Activated T-cell treated with anti-CD3 and anti-CD28 coated beads, Interleukin-2, amount 50 U/mL, for 72 hours (primary cell): Measurements from ENCODE around the gene RNF144A. TPM values are rescaled to one million over a fixed set of nuclear protein-coding genes. Genes with fewer than 3 reads are reported as not detected.

Experiments
- ATAC-seq, 2 donors: fragments of 150-1000 bp; cut with Tn5 transposase; replicated peaks in 1 of 2; 2 replicates each; pipeline ENCODE4 v1.10.0; 2021; ENCODE audit warnings: moderate library complexity in 2 of 2, mild to moderate bottlenecking in 1 of 2
- DNase-seq, 2 donors: peaks; one replicate each; pipeline ENCODE4 v3.0.0; 2021 to 2022; ENCODE audit warnings: mixed read lengths in 1 of 2
- H3K27ac Mint-ChIP-seq: one replicate; pipeline ENCODE4 v1.8.0; 2022; ENCODE audit warnings: mild to moderate bottlenecking, moderate library complexity, mixed read lengths
- H3K27me3 Mint-ChIP-seq: one replicate; pipeline ENCODE4 v1.8.0; 2022; ENCODE audit warnings: low read depth, mixed read lengths
- H3K36me3 Mint-ChIP-seq, 2 donors: one replicate each; pipeline ENCODE4 v1.8.0; 2022; ENCODE audit warnings: mixed read lengths in 2 of 2, mild to moderate bottlenecking in 1 of 2; ENCODE audit not compliant: insufficient read depth in 2 of 2
- H3K4me1 Mint-ChIP-seq: one replicate; pipeline ENCODE4 v1.8.0; 2022; ENCODE audit warnings: low read depth, mixed read lengths
- H3K4me3 Mint-ChIP-seq, 2 donors: one replicate each; pipeline ENCODE4 v1.8.0; 2022; ENCODE audit warnings: mild to moderate bottlenecking in 2 of 2, mixed read lengths in 2 of 2, moderate library complexity in 2 of 2
- H3K9me3 Mint-ChIP-seq, 2 donors: one replicate each; pipeline ENCODE4 v1.8.0; 2022; ENCODE audit warnings: mixed read lengths in 2 of 2
- total RNA-seq, 2 donors: library from RNA; stranded (reverse); gene quantifications; one replicate each; pipeline ENCODE4 v1.2.3, GENCODE V29; 2022

RNF144A gene
- total RNA-seq, 2 donors from 2014 or later = 52.1 to 73.9 TPM

GRCh38 chr2:6977786-6978185 is 60.6 kb downstream of the RNF144A start:
- Mint-ChIP-seq H3K27me3 (no peaks in the 10 kb centered on the region), H3K9me3 (peaks cover 0 to 5% of the 10 kb centered on the region in 2 donors), H3K36me3 (peaks cover 7 to 37% of the 10 kb centered on the region in 2 donors), H3K4me3 (no peak overlapping the region), H3K4me1 (no peaks in the 10 kb centered on the region), H3K27ac (no peak overlapping the region)
- no peak for DNase-seq
- no peak for ATAC-seq

GRCh38 chr2:6978991-6979390 is 61.8 kb downstream of the RNF144A start:
- Mint-ChIP-seq H3K4me3 (no peak overlapping the region), H3K4me1 (no peaks in the 10 kb centered on the region), H3K36me3 (peaks cover 7 to 32% of the 10 kb centered on the region in 2 donors), H3K27me3 (no peaks in the 10 kb centered on the region), H3K9me3 (peaks cover 0 to 5% of the 10 kb centered on the region in 2 donors), H3K27ac (no peak overlapping the region)
- DNase-seq = no peak
- ATAC-seq = no peak

- ATAC-seq (no peak), DNase-seq (no peak)
- Mint-ChIP-seq H3K9me3 (peaks cover 0 to 5% of the 10 kb centered on the region in 2 donors), H3K36me3 (peaks cover 7 to 34% of the 10 kb centered on the region in 2 donors), H3K4me1 (peaks cover 10% of the 10 kb centered on the region), H3K4me3 (no peak overlapping the region), H3K27me3 (no peaks in the 10 kb centered on the region), H3K27ac (no peak overlapping the region)
Observed at GRCh38 chr2:6982449-6982848, 65.2 kb downstream of the RNF144A start.

DNA sequence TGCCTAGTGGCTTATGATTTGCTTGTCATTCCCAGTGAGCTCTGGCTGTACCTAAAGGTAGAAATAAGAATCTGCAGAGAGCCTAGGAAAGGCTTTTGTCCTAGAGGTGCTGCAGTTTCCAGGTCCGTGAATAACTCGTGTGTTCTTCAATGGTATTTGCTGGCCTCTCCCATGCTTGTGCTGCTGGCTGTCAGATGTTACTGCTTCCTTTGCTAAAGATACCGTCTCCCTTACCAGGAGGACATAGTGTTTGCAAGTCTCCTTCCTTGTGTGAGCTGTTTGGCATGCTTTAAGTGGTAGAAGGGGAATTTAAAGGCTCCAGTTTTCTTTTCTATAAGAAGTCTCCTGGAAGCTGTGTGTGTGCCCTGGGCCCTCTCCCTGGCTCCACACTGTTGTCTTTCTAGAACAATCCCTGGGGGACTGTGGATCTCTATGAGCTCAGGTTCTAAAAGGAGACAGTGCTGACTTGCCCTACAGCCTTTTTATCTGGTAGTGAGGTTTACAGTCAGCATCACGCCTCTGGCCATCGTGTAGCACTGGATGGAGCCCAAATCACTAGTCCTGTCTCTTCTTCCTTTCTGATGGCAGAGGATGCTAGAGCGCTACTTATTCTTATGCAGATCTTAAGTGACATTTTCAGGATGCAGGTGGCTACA is 65.8 kb downstream of the RNF144A start:
- Mint-ChIP-seq H3K36me3 (peaks cover 7 to 33% of the 10 kb centered on the region in 2 donors), H3K27ac (no peak overlapping the region), H3K4me3 (no peak overlapping the region), H3K27me3 (no peaks in the 10 kb centered on the region), H3K4me1 (peaks cover 13% of the 10 kb centered on the region), H3K9me3 (peaks cover 0 to 5% of the 10 kb centered on the region in 2 donors)
- ATAC-seq (no peak), DNase-seq (no peak)

DNA sequence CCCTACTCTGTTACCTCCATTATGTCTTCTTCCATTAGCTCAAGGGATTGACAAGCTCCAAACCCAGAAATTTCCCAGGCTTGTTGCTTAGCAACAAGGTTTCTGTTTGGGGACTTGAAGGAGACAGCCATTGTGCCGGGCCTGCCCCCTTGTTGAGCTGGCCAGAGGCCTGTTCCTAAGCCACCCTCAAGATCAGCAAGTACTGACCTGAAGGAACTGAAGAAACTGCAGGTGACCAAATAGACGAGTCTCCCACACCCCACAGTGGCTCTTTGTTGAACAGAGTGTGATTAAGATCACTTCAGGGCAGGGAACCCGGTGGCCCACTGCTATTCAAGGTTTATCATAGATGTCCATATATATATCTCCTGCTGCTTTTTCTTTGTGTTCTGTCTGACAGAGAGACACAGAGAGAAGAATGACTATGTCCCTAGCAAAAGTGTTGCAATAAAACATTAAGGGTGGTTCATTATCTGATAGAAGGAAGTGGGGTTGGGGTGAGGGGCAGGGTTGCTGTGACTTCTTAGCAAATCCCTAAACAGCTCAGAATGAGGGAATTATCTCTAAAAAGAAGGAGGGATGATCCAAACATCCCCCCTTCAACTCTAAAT is 69.2 kb downstream of the RNF144A start:
- H3K27me3 Mint-ChIP-seq = no peaks in the 10 kb centered on the region
- no peak for ATAC-seq
- H3K36me3 Mint-ChIP-seq = peaks cover 10 to 31% of the 10 kb centered on the region in 2 donors
- peaks cover 5 to 8% of the 10 kb centered on the region in 2 donors for H3K9me3 Mint-ChIP-seq
- no peak overlapping the region for H3K4me3 Mint-ChIP-seq
- no peak for DNase-seq
- H3K4me1 Mint-ChIP-seq = peaks cover 13% of the 10 kb centered on the region
- H3K27ac Mint-ChIP-seq = no peak overlapping the region

- Mint-ChIP-seq H3K4me3 (no peak overlapping the region), H3K27ac (no peak overlapping the region), H3K36me3 (peaks cover 8 to 28% of the 10 kb centered on the region in 2 donors), H3K27me3 (no peaks in the 10 kb centered on the region), H3K9me3 (peaks cover 5 to 6% of the 10 kb centered on the region in 2 donors), H3K4me1 (peaks cover 13% of the 10 kb centered on the region)
- no peak for DNase-seq
- no peak for ATAC-seq
Observed at GRCh38 chr2:6986912-6987361, 69.7 kb downstream of the RNF144A start.

GRCh38 chr2:6990871-6991270 is 73.7 kb downstream of the RNF144A start:
- Mint-ChIP-seq H3K9me3 (peaks cover 5 to 6% of the 10 kb centered on the region in 2 donors), H3K36me3 (peaks cover 8 to 28% of the 10 kb centered on the region in 2 donors), H3K27me3 (no peaks in the 10 kb centered on the region), H3K4me1 (peaks cover 4% of the 10 kb centered on the region), H3K27ac (no peak overlapping the region), H3K4me3 (no peak overlapping the region)
- DNase-seq (no peak), ATAC-seq (no peak)

DNA sequence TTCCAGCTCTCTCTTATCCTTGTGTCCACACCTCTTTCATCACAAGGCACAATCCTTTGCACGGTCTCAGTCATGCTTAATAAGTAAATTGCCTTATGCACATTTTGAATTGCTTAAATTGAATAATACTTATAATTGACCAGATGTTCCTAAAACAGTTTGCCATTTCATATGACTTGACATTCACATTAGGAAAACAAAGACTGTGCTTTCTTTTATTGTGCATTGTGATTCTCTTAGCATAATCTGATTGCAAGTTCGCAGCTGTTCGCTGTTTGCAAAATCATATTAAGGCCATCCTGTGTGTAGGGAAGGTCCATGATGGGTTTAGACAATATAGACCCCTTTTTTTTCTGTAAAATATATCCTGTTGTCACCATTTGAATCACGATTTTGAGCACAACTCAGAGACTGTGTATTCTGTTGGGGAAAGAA is 75.6 kb downstream of the RNF144A start:
- no peak overlapping the region for H3K27ac Mint-ChIP-seq
- no peaks in the 10 kb centered on the region for H3K4me1 Mint-ChIP-seq
- H3K36me3 Mint-ChIP-seq = peaks cover 8 to 28% of the 10 kb centered on the region in 2 donors
- H3K27me3 Mint-ChIP-seq = no peaks in the 10 kb centered on the region
- ATAC-seq = no peak
- DNase-seq = no peak
- H3K9me3 Mint-ChIP-seq = peaks cover 5 to 6% of the 10 kb centered on the region in 2 donors
- H3K4me3 Mint-ChIP-seq = no peak overlapping the region

DNA sequence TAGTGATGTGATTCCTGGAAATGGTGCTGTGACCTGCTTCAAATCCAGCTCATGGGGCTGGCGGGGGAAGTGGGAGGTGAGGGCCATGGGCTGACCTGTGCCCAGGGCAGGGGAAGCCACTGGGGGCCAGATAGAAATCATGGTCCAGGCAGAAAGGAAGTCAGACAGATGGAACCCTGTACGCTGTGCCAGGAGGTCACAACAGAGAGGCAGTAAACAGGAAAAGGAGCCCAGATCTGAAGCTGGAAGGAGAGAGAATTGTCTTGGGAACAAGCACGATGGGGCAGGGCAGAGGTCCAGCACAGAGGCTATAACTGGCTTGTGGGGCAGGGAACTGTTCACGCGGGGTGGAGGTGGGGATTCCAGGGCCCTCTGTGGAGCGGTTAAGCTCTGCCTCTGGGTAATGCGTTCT is 76.0 kb downstream of the RNF144A start:
- Mint-ChIP-seq H3K4me1 (no peaks in the 10 kb centered on the region), H3K9me3 (peaks cover 5 to 6% of the 10 kb centered on the region in 2 donors), H3K27me3 (no peaks in the 10 kb centered on the region), H3K27ac (no peak overlapping the region), H3K36me3 (peaks cover 8 to 28% of the 10 kb centered on the region in 2 donors), H3K4me3 (no peak overlapping the region)
- ATAC-seq (no peak), DNase-seq (no peak)

DNA sequence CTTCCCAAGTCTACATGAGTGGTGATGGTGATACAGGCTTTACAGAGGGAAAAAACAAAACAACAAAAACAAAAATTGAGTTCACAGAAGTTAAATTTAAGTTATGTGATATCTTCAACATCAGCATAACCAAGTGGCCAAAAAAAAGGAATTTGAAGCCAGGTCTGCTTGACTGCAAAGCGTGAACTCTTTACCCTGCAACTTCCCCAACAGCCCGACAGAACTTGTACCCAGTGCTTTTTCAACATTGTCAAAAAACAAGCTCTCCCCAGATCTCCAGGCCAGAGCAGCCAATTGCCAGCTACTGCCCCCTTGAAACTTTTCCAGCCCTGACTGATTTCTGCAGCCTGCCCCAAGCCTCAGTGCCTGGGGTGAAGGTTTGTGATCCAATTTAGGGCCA is 76.7 kb downstream of the RNF144A start:
- ATAC-seq = no peak
- no peak overlapping the region for H3K4me3 Mint-ChIP-seq
- no peaks in the 10 kb centered on the region for H3K4me1 Mint-ChIP-seq
- H3K27me3 Mint-ChIP-seq = no peaks in the 10 kb centered on the region
- H3K9me3 Mint-ChIP-seq = peaks cover 5 to 6% of the 10 kb centered on the region in 2 donors
- H3K27ac Mint-ChIP-seq = no peak overlapping the region
- peaks cover 6 to 26% of the 10 kb centered on the region in 2 donors for H3K36me3 Mint-ChIP-seq
- no peak for DNase-seq

GRCh38 chr2:6994536-6995128 is 77.4 kb downstream of the RNF144A start:
- Mint-ChIP-seq H3K27me3 (no peaks in the 10 kb centered on the region), H3K4me3 (no peak overlapping the region), H3K36me3 (peaks cover 5 to 19% of the 10 kb centered on the region in 2 donors), H3K9me3 (peaks cover 4 to 5% of the 10 kb centered on the region in 2 donors), H3K4me1 (no peaks in the 10 kb centered on the region), H3K27ac (no peak overlapping the region)
- no peak for ATAC-seq
- no peak for DNase-seq

- Mint-ChIP-seq H3K27ac (no peak overlapping the region), H3K9me3 (peaks cover 4% of the 10 kb centered on the region in 2 donors), H3K27me3 (no peaks in the 10 kb centered on the region), H3K36me3 (peaks cover 4 to 13% of the 10 kb centered on the region in 2 donors), H3K4me3 (no peak overlapping the region), H3K4me1 (no peaks in the 10 kb centered on the region)
- no peak for DNase-seq
- no peak for ATAC-seq
Observed at GRCh38 chr2:6995391-6996097, 78.3 kb downstream of the RNF144A start.
